ENCODE data around the gene ITIH6.
A peak's percentile ranks its signal among the peaks of the same experiment; 100 is the strongest.
"Not testable (repeated sequence)": the region's sequence is repeated elsewhere in the genome, so short reads cannot be mapped to it uniquely, and the experiment has no call there.

Gene ITIH6, protein sequence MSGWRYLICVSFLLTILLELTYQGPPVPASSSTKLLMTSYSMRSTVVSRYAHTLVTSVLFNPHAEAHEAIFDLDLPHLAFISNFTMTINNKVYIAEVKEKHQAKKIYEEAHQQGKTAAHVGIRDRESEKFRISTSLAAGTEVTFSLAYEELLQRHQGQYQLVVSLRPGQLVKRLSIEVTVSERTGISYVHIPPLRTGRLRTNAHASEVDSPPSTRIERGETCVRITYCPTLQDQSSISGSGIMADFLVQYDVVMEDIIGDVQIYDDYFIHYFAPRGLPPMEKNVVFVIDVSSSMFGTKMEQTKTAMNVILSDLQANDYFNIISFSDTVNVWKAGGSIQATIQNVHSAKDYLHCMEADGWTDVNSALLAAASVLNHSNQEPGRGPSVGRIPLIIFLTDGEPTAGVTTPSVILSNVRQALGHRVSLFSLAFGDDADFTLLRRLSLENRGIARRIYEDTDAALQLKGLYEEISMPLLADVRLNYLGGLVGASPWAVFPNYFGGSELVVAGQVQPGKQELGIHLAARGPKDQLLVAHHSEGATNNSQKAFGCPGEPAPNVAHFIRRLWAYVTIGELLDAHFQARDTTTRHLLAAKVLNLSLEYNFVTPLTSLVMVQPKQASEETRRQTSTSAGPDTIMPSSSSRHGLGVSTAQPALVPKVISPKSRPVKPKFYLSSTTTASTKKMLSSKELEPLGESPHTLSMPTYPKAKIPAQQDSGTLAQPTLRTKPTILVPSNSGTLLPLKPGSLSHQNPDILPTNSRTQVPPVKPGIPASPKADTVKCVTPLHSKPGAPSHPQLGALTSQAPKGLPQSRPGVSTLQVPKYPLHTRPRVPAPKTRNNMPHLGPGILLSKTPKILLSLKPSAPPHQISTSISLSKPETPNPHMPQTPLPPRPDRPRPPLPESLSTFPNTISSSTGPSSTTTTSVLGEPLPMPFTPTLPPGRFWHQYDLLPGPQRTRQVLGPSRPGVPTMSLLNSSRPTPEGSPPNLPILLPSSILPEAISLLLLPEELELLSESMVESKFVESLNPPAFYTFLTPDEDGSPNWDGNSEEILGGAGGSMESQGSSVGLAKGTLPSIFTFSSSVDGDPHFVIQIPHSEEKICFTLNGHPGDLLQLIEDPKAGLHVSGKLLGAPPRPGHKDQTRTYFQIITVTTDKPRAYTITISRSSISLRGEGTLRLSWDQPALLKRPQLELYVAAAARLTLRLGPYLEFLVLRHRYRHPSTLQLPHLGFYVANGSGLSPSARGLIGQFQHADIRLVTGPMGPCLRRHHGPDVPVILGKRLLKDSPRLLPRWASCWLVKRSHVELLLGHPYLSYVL

GRCh38 chrX:54798137-54798536, at the start of gene ITIH6:
Gene ITIH6, minus strand, starts transcription at chrX:54798255. Its CDS starts 45 bp downstream, at chrX:54798210.
- DNase-seq (ENCODE audit: low read depth in 2 of 2), result no peak

DNA sequence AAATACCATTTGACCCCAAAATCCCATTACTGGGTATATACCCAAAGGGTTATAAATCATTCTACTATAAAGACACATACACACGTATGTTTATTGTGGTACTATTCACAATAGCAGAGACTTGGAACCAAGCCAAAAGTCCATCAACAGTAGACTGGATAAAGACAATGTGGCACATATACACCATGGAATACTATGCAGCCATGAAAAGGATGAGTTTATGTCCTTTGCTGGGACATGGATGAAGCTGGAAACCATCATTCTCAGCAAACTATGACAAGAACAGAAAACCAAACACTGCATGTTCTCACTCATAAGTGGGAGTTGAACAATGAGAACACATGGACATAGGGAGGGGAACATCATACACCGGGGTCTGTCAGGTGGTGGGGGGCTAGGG, 49.6 kb upstream of the ITIH6 start:
- DNase-seq (ENCODE audit: low read depth in 2 of 2), result not testable (repeated sequence)

- no peak for DNase-seq (ENCODE audit: low read depth in 2 of 2)
Observed at GRCh38 chrX:54843050-54843449, 45.0 kb upstream of the ITIH6 start.

GRCh38 chrX:54842607-54843006, 44.6 kb upstream of the ITIH6 start:
- no peak for DNase-seq (ENCODE audit: low read depth in 2 of 2)

DNA sequence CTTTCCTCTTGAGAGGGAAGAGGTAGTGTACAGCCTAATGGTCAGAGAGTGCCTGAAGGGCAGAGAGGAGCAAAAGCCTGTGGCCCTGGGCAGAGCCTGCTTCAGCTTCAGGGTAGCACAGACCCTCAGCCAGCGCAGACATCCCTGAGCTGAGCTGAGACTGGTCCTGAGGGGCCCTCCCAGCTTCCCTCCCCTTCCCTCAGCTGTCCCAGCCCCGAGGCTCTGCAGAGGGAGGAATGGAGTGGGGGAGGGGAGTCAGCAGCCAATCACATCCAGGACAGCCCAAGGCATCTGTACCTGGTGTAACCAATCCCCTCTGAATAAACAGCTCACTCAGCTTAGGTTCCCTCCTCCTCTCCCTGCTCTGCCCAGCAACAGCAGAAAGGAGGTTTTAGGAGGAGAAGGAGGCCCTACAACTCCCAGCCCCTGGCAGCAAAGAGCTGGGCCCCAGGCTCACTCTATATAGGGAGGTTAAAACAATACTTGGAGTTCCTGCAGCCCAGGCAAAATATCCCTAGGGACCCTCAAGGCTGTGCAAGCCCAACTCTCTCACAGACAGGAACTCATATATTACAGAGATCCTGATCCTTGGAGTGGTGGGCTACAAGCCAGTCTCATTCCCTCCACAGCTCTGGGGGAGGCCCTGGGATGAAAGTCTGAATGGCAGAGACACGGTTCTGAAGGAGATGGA, 43.3 kb upstream of the ITIH6 start:
- not testable (repeated sequence) for DNase-seq (ENCODE audit: low read depth in 2 of 2)

GRCh38 chrX:54838583-54838982, 40.5 kb upstream of the ITIH6 start:
- no peak for DNase-seq (ENCODE audit: low read depth in 2 of 2)

GRCh38 chrX:54826598-54826997, 28.5 kb upstream of the ITIH6 start:
- no peak for DNase-seq (ENCODE audit: low read depth in 2 of 2)

DNA sequence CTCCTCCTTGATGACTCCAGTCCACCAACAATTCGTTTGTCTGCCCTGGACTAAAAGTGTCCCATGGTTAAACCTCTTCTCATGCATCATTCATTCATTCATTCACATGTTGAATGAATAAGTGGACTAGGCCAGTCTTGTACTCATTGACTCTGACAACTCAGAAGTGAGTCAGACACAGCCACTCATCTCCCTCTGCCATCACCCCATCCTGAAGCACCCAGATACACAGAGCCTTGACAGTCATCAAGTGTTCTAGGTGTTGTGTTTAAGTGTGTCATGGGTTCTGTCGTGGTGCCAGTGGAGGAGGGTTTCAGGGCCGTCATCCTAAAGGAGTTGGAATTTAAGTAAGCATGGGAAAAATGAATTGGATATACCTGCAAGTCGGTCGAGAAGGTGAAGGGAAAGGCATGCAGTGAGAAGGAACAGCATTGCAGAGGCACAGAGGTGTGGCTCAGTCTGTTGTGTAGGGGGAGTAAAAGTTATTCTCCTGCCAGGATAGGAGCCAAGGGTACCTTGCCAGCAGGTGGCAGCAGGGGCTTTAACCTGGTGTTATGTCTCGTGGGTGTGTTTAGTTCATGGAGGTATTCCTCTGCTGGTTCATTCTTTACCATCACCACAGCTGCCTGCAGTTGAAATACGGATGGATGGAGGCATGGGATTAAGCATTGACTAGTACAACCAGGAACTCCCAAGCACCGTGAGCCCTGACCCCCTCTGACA, 27.8 kb upstream of the ITIH6 start:
- no peak for DNase-seq (ENCODE audit: low read depth in 2 of 2)

DNA sequence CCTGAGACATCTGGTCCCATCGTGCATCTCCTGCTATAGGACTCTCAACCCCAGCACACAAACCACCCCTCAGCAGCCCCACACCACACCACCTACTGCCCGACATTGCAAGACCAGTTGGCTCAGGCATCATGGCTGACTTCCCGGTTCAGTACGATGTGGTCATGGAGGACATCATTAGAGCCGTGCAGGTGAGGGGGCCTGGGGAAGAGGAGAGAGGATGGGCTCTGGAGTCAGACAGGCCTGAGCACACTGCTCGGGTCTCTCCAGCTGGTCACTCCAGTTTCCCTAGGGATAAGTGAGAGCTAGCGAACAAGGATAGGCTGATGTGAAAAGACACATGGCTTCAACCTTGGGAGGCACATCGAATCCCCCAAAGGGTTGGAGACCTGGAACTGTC, 26.7 kb upstream of the ITIH6 start:
- DNase-seq (ENCODE audit: low read depth in 2 of 2), result no peak

GRCh38 chrX:54824195-54824594, 26.1 kb upstream of the ITIH6 start:
- no peak for DNase-seq (ENCODE audit: low read depth in 2 of 2)

DNA sequence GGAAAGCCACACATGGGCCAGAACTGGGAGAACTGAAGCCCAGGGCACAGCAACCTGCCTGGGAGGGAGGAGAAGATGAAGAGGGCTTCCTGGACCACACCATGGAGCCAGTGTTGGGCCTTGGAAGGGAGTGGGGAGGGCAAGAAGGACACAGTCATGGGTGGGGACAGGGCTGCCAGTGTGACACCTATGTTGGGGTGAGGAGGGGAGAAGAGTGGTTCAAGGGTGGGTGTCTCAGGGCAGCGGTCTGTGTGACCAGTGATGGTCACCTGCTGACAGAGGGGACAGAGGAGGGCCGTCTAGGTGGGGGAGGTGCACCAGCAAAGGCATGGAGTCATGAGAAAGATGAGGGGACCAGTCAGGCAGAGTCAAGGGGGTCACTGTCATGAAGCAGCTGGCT, 23.3 kb upstream of the ITIH6 start:
- DNase-seq (ENCODE audit: low read depth in 2 of 2), result no peak

- no peak for DNase-seq (ENCODE audit: low read depth in 2 of 2)
Observed at GRCh38 chrX:54820737-54821136, 22.7 kb upstream of the ITIH6 start.

DNA sequence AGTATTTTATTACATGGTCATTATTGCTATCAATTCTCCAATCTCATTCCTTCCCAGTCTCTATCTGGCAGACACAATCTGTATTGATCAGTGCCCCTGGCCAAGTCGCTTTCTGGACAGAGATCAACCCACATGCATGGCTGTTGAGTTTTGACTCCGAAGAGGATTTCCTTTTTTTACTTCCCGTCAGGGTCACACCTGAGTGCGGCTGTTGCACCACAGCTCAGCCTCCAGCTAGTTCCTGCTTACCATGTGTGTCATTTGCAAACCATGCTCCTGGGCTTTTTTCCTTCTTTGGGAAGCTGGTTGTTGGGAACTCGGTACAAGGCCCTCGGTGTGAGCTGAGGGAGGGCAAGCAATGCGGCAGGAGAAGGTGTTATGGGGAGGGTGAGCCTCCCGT, 21.1 kb upstream of the ITIH6 start:
- no peak for DNase-seq (ENCODE audit: low read depth in 2 of 2)

- DNase-seq (ENCODE audit: low read depth in 2 of 2), result no peak
Observed at GRCh38 chrX:54818221-54818620, 20.2 kb upstream of the ITIH6 start.

DNA sequence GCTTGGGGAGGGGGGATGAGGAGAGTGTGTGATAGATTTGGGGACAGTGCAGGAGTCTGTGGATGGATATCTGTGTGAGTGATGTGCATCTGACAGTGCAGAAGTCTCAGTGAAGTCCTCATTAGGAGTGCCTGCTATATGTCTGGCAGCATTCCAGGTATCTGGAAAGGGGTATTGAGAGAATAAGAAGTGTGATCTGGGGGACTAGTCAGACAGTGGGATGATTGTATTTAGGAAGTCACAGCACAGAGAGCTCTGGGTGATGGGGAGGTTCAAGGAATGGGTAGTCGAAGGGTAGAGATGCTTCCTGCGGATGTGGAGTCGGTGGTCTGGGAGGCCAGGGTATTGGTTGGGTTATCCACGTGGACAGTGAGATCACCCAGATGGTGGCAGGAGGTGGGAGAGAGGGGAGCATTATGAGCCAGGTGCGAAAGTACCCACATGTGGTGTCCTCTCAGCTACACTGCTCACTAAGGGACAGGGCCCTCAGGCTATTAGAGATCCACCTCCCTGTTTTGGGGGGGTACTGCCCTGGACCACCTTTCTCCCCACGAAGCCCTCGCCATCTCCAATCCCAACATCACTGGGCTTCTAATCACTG, 19.3 kb upstream of the ITIH6 start:
- no peak for DNase-seq (ENCODE audit: low read depth in 2 of 2)

GRCh38 chrX:54812306-54812705, 14.3 kb upstream of the ITIH6 start:
- DNase-seq (ENCODE audit: low read depth in 2 of 2), result no peak

GRCh38 chrX:54811301-54811885, 13.3 kb upstream of the ITIH6 start:
- DNase-seq (ENCODE audit: low read depth in 2 of 2), result no peak

DNA sequence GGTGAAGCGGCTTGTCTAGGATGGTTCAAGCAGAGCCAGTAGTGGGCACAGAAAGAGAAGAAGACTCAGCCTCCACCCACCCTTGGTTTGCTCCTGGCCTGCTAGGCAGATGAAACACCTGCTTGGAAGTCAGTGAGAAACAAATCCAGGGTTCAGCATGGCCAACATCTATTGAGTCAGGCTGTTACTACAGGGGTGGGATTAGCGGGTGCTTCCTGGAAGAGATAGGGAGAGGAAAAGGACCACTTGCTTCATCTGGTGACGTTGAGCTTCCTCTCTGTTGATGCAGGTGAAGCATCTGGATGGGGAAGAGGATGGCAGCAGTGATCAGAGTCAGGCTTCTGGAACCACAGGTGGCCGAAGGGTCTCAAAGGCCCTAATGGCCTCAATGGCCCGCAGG, 12.5 kb upstream of the ITIH6 start:
- no peak for DNase-seq (ENCODE audit: low read depth in 2 of 2)

GRCh38 chrX:54808605-54809483, 10.8 kb upstream of the ITIH6 start:
- DNase-seq (ENCODE audit: low read depth in 2 of 2), result peak; percentile 73 to 80

Data from stimulated activated CD8-positive, alpha-beta memory T cell treated with anti-CD3 and anti-CD28 coated beads, Interleukin-15, amount 100 ng/mL, for 48 hours (primary cell).